HG02885 (cell line): ENCODE data around the gene TNPO3.

Experiments used
- ATAC-seq: cut with Tn5 transposase; IDR thresholded peaks from one replicate; pipeline ENCODE4 v1.9.1; 2021; ENCODE audit warnings: mild to moderate bottlenecking; ENCODE audit not compliant: unreplicated experiment, poor library complexity

TNPO3 gene

DNA sequence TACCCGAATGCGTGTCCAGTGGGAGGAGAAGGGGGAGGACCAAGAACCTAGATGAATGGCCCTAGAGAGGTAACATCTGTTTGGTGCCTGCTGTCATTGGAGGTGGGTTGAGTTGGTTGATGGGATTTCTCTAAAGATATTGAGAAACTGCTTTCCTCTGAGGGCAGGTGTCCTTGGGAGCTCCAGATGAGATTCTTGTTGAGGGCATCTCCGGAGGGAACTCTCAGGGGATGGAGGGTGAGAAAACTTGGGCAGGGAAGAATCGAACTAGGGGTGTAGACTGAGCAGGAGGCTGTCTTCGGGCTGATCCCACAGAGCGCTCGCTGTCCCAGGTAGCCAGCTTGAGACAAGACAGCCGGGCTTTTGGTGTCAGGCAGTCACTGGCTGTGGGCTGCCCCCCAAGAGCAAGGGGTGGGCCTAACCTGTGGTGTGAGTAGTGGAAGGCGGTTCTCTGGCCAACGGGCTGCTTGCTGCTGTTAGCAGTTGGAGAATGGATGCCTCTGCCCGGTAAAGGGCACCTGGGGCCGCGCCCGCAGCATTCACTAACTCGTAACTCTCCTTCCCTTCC, 113.5 kb downstream of the TNPO3 start:
- ATAC-seq = no peak

DNA sequence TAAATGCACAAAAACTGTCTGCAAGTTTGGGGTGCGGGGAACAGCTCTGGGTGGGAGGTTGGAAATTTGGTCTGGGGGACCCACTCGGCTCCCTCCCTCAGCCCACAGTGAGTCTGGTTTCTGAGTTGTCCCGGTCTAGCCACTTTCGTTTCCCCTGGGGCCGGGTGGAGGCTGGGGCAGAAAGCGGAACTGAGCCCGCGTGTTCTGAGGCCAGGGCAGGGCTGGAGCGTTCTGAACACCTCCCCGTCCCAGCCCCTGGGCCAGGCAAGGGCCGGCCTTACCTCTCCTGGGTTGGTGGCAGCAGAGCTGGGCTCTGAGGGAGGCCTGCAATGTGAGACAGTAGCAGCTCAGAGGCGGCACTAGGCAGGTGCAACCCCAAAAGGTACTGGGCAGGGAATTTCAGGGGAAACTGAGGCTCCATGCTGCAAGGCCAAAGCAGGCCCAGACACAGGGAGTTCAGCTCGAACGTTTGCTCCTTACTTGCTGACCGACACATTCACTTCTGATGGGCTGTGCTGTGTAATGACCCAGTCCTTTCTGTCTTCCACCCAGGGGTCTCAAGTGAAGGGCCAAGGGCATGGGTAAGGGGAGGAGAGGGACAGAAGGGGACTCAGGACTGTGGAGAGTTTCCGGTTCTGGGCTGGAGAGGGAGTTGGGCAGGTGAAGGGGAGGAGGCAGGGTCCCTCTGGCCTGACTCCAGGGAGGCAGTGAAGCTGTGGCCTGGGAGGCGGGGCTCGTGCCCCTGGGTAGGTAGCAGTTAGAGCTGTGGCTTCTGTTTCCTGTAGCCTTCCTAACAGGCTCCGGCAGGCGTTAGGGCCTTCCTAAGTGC, 114.2 kb downstream of the TNPO3 start:
- peak; percentile 59 for ATAC-seq

DNA sequence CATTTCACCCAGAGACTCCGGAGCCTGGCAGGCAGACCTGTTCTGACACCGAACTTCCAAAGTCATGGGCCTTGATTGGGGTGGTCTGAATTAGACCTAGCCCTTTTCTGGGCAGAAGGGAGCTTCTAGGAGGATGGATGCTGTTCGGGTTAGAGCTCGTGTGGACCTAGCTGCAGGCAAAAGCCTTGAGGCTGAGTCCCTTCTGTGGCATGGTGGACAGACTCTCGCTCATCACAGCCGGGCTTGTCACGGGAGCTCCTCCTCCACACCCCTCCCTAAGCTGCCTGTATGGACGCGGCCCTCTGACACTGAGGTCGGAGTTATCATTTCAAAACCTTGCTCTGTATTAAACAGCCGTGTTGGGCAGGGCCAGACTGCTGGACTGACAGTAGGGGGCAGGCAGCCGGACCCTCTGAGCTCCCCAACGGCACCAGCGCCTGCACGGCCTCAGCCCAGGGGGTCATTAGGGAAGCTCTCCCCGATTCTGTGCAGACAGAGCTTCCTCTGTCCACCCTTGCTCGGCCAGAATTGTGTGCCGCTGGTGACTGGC, 115.0 kb downstream of the TNPO3 start:
- ATAC-seq = peak; percentile 29

GRCh38 chr7:128939075-128939860, 115.6 kb downstream of the TNPO3 start:
- ATAC-seq = peak; percentile 9

- ATAC-seq = peak; percentile 16
Measured at GRCh38 chr7:128938544-128939074, 116.3 kb downstream of the TNPO3 start.

GRCh38 chr7:128937647-128938543, 117.0 kb downstream of the TNPO3 start, which contains the start of gene IRF5:
TSS of gene IRF5 (plus strand) at chr7:128937927. CDS start at chr7:128942082, 4,155 bp downstream.
- ATAC-seq = no peak

GRCh38 chr7:128937271-128937646, 117.7 kb downstream of the TNPO3 start:
- no peak for ATAC-seq

GRCh38 chr7:128936798-128937197, 118.1 kb downstream of the TNPO3 start:
- no peak for ATAC-seq

DNA sequence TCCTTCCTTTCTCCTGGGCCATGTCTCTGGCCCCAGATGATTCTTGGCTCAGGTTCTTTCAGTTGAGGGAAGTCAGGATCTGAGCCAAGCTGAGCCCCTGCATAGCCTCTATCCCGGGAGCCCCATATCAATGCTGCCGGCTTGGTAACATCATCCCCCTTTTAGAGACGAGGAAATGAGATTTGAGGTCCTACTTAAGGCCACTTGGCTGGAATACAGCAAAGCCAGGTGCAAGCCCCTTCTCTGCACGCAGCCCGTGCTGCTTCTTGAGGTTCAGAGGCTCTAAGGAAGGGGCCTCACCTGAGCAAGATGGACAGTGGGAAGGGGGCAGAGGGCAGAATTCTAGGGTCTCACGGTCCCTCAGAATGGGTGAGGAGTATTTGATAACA, 119.6 kb downstream of the TNPO3 start:
- no peak for ATAC-seq

DNA sequence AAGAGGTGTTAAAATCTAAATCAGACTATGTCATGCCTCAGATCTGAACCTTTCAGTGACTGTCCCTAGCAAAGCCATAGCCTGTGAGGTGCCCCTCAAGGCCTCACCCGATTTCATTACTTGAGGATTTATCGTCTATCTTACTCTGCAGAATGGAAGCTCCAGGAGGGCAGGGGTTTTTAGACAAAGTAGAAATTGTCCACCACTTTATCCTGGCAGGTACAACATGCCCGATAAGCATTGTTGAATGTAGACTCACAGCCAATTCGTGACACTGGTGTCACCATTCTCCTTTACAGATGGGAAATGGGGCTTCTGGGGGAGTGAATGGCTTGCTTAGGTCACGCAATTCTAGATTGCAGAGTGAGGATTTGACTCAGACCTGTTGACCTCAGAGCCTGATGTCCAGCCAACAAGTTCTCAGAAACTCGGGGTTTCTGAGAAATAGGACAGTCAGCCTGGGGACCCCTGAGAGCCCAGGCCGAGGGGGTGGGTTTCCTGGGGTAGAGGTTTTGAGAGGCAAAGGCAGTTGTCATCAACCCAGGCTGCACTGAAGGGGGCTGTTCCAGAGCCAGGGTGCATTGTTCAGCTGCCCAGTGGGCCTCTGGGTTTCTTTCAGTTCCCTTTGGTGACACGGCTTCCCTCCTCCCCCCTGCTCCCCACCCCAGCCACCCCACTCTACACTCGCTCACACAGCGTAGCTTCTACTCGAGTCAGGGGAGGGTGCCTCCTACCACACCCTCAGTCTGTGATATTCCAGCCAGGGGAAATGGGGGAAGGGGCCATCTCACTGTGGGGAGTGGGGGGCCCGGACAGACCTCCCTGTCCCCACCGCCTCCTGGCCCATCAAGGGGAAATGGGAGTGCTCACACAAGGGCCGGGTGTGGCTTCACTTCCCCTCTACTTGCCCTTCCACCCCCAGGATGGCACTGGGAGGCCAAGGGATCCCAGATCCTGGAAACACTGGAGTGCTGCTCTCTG, 120.3 kb downstream of the TNPO3 start:
- peak; percentile 46 for ATAC-seq

DNA sequence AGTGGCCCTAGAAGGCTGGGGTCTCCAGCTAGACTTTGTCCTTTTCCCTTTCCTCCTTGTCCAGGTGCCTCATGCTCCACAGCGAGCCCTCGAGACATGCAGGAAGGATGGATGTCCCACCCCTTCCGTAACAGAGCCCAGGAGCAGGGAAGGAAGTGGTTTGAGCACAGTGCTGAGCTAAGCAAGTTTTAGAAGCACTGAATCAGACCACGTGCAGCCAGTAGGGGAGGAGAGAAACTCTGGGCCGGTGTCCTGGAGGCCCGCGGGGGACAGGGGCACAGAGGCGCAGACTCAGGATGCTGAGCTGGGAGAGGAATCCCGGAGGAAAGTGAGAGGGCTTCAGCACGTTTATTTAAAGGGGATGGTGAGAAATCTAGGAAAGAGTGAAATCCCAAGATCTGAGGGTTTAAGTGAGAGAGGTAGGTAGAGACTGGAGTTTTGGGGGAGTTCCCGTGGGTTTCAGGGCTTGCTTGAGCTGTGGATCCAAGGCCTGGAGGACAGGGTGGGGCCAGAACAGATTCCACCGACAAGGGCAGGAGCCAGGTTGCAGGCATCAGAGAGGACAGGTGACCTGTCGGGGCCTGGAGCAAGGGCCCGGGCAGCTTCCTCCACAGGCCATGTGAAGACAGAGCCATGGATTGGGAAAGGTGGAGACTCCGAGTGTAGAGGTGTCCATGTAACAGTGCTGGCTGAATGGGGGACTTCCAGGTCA, 121.6 kb downstream of the TNPO3 start:
- peak; percentile 41 for ATAC-seq

DNA sequence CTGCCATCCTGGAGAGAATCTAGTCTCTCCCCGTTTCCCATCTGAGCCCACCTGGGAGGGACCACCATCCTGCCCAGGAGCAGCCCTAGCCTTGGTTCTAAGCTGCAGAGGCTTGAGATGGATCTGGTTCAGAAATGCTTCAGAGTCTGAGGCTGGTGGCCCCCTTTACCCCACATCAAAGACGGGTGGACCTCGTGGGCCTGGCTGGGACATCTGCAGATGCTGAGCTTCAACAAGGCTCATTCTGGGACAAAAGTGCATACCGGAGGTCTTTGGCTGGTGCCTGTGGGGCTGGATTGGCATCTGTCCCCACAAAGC, 122.1 kb downstream of the TNPO3 start:
- ATAC-seq = no peak

GRCh38 chr7:128931965-128932861, 122.7 kb downstream of the TNPO3 start:
- no peak for ATAC-seq

- no peak for ATAC-seq
Measured at GRCh38 chr7:128931190-128931798, 123.6 kb downstream of the TNPO3 start.

DNA sequence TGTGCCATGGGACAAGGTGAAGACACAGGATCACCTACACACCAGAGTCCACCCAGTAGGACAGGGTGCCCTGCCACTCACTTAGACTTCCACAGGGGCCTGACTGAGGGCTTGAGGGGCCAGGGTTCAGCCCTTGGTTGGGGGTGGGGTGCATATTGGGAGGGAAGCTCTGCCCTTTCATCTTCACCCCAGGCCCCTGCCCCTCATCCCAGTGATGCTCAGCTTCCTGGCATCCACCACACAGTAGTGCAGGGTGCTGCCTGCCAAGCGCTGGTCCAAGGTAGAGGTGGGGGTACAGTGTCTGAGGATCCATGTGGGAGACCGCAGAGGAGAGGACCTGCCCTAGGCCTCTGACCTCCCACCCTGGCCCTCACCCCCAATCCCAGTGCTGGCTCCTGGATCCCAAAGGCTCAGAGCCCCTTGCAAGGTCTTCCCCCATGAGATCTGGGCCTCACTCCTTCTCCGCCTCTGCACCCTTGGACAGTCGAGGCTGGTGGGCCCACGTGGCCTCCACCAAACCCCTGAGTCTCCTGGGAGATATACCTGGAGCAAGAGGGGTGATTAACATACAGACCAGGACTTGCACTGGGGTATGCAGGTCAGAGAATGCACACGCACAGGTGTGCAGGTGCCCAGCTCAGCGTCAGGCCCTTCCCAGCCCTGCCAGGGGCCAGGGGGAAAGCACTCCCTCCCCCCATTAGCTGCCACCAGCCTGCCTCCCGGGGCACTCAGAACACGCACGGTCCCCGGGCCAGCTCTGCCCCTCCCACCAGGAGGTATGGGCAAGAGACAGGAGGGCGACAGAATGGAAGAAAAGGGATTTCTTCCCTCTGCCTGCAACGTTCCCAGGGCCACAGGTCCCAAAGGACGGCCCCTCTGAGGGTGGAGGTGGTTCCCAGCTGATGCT, 125.8 kb downstream of the TNPO3 start:
- ATAC-seq = no peak
